ENCODE measurements around the gene COG8.

COG8 gene

GRCh38 chr16:69285240-69285639, 54.1 kb downstream of the COG8 start:
- DNase-seq (ENCODE audit: low read depth) = no peak

GRCh38 chr16:69283851-69284250, 55.5 kb downstream of the COG8 start:
- no peak for DNase-seq (ENCODE audit: low read depth)

- no peak for DNase-seq (ENCODE audit: low read depth)
These were observed 62.0 kb downstream of the COG8 start for GRCh38 chr16:69277413-69277812.

Measured in stimulated activated CD8-positive, alpha-beta memory T cell treated with anti-CD3 and anti-CD28 coated beads, Interleukin-4, amount 100 ng/mL, for 24 hours (primary cell).